ENCODE data around the gene DPAGT1. TPM values are rescaled to one million over a fixed set of nuclear protein-coding genes. Genes with fewer than 3 reads are reported as not detected.
A peak's percentile ranks its signal among the peaks of the same experiment; 100 is the strongest.

The DPAGT1 gene
- total RNA-seq, 2 donors from 2014 or later = 26.7 to 62.6 TPM

DNA sequence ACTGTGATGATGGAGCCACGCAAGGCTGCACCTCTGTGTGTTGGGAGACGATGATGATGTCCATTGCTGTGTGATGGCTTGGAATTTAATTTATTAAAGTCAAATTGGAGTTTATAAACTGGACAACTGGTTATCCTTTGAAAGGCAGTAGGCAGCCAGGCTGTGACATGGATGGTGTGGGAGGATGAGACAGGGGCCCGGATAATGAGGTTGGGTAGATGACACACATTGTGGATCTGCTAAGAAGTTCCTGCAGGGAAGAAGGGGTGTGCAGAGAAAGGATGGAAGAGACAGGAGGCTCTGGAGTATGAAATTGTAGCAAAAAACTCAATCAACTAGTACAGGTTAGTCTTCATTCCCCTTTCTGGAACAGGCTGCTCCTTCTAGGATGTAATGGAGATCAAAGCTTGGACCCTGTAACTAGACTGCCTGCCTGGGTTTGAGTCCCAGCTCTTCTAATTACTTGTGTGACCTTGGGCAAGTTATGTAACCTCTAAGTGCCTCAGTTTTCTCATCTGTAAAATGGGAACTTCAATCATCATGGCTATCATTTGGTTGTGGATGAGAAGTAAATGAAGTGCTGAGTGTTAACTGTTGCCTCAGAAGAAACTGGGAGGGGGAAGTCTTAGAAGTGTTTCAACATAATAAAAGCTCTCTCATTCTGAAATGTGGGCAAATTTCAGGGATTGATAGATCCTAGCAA is 15.5 kb upstream of the DPAGT1 start:
- no peak for DNase-seq
- ATAC-seq = no peak
- WGBS, 2 donors = 91 to 99% methylated on average over 3 of the region's 3 CpGs
- H3K4me3 ChIP-seq = no peak overlapping the region
- no peaks in the 10 kb centered on the region for H3K9me3 ChIP-seq
- H3K36me3 ChIP-seq (replicated peaks in 1 of 2; ENCODE audit: insufficient read depth in 1 of 2, low read depth in 2 of 2) = peaks cover 0 to 3% of the 10 kb centered on the region in 2 donors
- H3K4me1 ChIP-seq = peaks cover 13% of the 10 kb centered on the region
- no peaks in the 10 kb centered on the region for H3K27me3 ChIP-seq
- no peak for TF ChIP-seq POLR2A (IDR thresholded peaks at IDR 0.05)
- TF ChIP-seq, protein P1, sequence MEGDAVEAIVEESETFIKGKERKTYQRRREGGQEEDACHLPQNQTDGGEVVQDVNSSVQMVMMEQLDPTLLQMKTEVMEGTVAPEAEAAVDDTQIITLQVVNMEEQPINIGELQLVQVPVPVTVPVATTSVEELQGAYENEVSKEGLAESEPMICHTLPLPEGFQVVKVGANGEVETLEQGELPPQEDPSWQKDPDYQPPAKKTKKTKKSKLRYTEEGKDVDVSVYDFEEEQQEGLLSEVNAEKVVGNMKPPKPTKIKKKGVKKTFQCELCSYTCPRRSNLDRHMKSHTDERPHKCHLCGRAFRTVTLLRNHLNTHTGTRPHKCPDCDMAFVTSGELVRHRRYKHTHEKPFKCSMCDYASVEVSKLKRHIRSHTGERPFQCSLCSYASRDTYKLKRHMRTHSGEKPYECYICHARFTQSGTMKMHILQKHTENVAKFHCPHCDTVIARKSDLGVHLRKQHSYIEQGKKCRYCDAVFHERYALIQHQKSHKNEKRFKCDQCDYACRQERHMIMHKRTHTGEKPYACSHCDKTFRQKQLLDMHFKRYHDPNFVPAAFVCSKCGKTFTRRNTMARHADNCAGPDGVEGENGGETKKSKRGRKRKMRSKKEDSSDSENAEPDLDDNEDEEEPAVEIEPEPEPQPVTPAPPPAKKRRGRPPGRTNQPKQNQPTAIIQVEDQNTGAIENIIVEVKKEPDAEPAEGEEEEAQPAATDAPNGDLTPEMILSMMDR (IDR thresholded peaks at IDR 0.05) = no peak
- intact Hi-C loops (cut with DNase I) = no loop called here
- H3K27ac ChIP-seq = no peak overlapping the region

DNA sequence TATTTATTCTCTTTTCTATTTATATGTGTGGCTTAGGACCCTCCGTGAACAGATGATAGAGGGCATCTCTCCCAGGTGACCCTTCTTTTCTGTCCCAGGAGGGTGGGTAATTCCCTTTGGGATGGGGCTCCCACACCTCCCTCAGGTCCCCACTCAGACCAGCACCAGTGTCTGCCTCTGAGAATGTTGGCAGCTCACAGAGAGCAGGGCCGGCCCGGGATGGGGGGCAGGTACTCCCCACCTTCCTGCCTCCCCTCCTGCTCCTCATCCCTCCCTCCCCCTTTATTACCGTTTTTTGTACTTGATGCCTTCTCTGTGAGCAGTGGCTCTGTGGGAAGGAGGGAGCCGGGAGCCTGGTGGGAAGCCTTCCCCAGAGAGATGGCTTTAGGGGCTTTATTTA is 14.9 kb upstream of the DPAGT1 start:
- WGBS, 2 donors = 66 to 75% methylated on average over 5 of the region's 5 CpGs
- TF ChIP-seq, protein P1 (IDR thresholded peaks at IDR 0.05) = no peak
- TF ChIP-seq POLR2A (IDR thresholded peaks at IDR 0.05) = no peak
- ATAC-seq = no peak
- Histone ChIP-seq H3K9me3 (no peaks in the 10 kb centered on the region), H3K27me3 (no peaks in the 10 kb centered on the region), H3K27ac (peak overlapping the region in 1 of 4 donors; percentile 56), H3K4me1 (peaks cover 9% of the 10 kb centered on the region), H3K36me3 (replicated peaks in 1 of 2; ENCODE audit: insufficient read depth in 1 of 2, low read depth in 2 of 2) (peaks cover 0 to 4% of the 10 kb centered on the region in 2 donors), H3K4me3 (no peak overlapping the region)
- intact Hi-C loops (cut with DNase I) = no loop called here
- DNase-seq = no peak

DNA sequence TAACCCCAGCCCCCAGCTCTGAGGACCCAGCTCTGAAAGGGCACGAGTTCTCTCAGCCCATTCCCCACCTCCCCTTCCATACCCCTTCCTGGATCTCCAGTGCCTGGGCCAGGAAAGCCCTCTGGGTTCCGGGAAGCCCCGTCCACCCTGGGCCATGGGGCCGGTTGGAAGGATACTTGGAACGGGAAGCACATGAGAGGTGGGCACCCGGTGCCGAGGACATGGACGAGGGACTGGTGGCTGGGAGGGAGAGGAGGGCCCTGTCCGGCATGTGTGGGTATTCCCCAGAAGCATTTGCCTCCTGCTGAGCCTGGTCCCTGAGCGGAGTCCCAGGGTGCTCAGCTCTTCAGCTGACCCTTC is 14.6 kb upstream of the DPAGT1 start:
- TF ChIP-seq, protein P1 (IDR thresholded peaks at IDR 0.05) = no peak
- no peak for TF ChIP-seq POLR2A (IDR thresholded peaks at IDR 0.05)
- ATAC-seq (no peak), DNase-seq (no peak)
- no peaks in the 10 kb centered on the region for H3K27me3 ChIP-seq
- H3K9me3 ChIP-seq = no peaks in the 10 kb centered on the region
- H3K36me3 ChIP-seq (replicated peaks in 1 of 2; ENCODE audit: insufficient read depth in 1 of 2, low read depth in 2 of 2) = peaks cover 0 to 6% of the 10 kb centered on the region in 2 donors
- H3K4me1 ChIP-seq = peaks cover 9% of the 10 kb centered on the region
- no peak overlapping the region for H3K4me3 ChIP-seq
- 83 to 84% methylated on average over 6 to 10 of the region's 10 CpGs for WGBS, 2 donors
- peak overlapping the region in 2 of 4 donors; percentile 7 to 56 for H3K27ac ChIP-seq
- intact Hi-C loops (cut with DNase I) = no loop called here

DNA sequence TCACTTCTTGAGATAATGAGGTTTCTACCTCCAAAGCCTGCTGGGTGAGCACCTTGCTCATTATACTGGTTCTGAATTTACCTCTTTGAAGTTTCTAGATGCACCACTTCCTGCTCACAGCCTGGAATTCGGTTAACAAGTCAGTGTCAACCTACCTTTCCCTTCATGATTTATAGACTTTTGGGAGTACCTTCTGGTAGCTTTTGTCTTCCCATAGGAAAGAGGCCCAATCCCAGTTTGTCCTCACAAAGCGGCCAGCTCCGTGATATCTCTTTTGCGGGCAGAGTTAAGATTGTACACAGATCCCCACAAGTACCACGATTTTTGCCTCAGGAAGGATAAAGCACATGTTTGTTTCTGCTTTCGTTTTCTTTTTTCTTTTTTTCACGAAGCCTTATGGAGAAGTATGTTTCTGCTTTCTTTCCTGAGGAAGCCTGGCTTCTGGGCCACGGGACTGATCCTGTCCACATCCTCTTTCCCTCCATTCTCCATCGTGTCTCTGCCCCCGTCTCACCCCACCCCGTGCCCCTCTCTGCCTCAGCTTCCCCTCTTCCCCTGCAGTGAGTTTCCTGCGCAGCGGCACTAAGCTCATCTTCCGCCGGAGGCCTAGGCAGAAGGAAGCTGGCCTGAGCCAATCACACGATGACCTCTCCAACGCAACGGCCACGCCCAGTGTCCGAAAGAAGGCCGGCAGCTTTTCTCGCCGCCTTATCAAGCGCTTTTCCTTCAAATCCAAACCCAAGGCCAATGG is 14.0 kb upstream of the DPAGT1 start:
- Histone ChIP-seq H3K27me3 (no peaks in the 10 kb centered on the region), H3K4me3 (no peak overlapping the region), H3K4me1 (peaks cover 7% of the 10 kb centered on the region), H3K36me3 (replicated peaks in 1 of 2; ENCODE audit: insufficient read depth in 1 of 2, low read depth in 2 of 2) (peaks cover 0 to 10% of the 10 kb centered on the region in 2 donors), H3K9me3 (no peaks in the 10 kb centered on the region), H3K27ac (peak overlapping the region in 2 of 4 donors; percentile 7 to 56)
- ATAC-seq (no peak), DNase-seq (peak in 1 of 4 donors; percentile 58)
- 63 to 72% methylated on average over 23 to 24 of the region's 24 CpGs for WGBS, 2 donors
- TF ChIP-seq, protein P1 (IDR thresholded peaks at IDR 0.05) = no peak
- no peak for TF ChIP-seq POLR2A (IDR thresholded peaks at IDR 0.05)
- intact Hi-C loops (cut with DNase I) = no loop called here
